Measurements from ENCODE around the gene THADA. TPM values are rescaled to one million over a fixed set of nuclear protein-coding genes. Genes with fewer than 3 reads are reported as not detected.

Gene THADA
- polyA plus RNA-seq, 1 donor (not counting 4 experiments of a cell fraction or from before 2014, with no cell fraction given): 22.6 TPM

- no peak for DNase-seq (ENCODE audit: low read depth, low spot score)
- TF ChIP-seq EZH2 (IDR thresholded peaks at IDR 0.05; ENCODE audit: low read length): no peak
- TF ChIP-seq, protein P1, sequence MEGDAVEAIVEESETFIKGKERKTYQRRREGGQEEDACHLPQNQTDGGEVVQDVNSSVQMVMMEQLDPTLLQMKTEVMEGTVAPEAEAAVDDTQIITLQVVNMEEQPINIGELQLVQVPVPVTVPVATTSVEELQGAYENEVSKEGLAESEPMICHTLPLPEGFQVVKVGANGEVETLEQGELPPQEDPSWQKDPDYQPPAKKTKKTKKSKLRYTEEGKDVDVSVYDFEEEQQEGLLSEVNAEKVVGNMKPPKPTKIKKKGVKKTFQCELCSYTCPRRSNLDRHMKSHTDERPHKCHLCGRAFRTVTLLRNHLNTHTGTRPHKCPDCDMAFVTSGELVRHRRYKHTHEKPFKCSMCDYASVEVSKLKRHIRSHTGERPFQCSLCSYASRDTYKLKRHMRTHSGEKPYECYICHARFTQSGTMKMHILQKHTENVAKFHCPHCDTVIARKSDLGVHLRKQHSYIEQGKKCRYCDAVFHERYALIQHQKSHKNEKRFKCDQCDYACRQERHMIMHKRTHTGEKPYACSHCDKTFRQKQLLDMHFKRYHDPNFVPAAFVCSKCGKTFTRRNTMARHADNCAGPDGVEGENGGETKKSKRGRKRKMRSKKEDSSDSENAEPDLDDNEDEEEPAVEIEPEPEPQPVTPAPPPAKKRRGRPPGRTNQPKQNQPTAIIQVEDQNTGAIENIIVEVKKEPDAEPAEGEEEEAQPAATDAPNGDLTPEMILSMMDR (optimal IDR thresholded peaks at IDR 0.05 in 1 of 3, IDR thresholded peaks at IDR 0.05 in 1 of 3, conservative IDR thresholded peaks at IDR 0.05 in 1 of 3; ENCODE audit: extremely low read depth in 1 of 3, insufficient read depth in 2 of 3, low read length in 3 of 3): no peak
- no peak overlapping the region for H2AFZ ChIP-seq (ENCODE audit: control insufficient read depth, low read length)
- H3K79me2 ChIP-seq (ENCODE audit: control insufficient read depth, insufficient read depth, low read length): no peaks in the 10 kb centered on the region
- no peak overlapping the region for H3K4me3 ChIP-seq (ENCODE audit: control insufficient read depth in 2 of 3, extremely low read depth in 1 of 3, insufficient read depth in 2 of 3, low read depth in 1 of 3, low read length in 3 of 3)
- peaks cover 5% of the 10 kb centered on the region for H3K4me1 ChIP-seq (ENCODE audit: control insufficient read depth, extremely low read depth, insufficient read depth, low read length)
- no peaks in the 10 kb centered on the region for H3K9me3 ChIP-seq (ENCODE audit: control insufficient read depth, low read depth, low read length)
- no peak overlapping the region for H3K4me2 ChIP-seq (ENCODE audit: control insufficient read depth, extremely low read depth, insufficient read depth, low read depth, low read length)
- no peaks in the 10 kb centered on the region for H4K20me1 ChIP-seq (ENCODE audit: control insufficient read depth, extremely low read depth, insufficient read depth, low read length)
- H3K36me3 ChIP-seq (ENCODE audit: control insufficient read depth in 2 of 2, extremely low read depth in 1 of 2, insufficient read depth in 2 of 2, low read length in 2 of 2): no peaks in the 10 kb centered on the region
- FAIRE-seq: no peak
- no peaks in the 10 kb centered on the region for H3K9me1 ChIP-seq (ENCODE audit: control insufficient read depth, extremely low read depth, insufficient read depth, low read length)
- no peaks in the 10 kb centered on the region for H3K27me3 ChIP-seq (ENCODE audit: control insufficient read depth, extremely low read depth, insufficient read depth, low read length)
- no peak overlapping the region for H3K27ac ChIP-seq (ENCODE audit: control insufficient read depth, insufficient read depth, low read length)
- no peak overlapping the region for H3K9ac ChIP-seq (ENCODE audit: control insufficient read depth, extremely low read depth, insufficient read depth, low read length)
- dilution Hi-C loops (cut with MboI; ENCODE audit: extremely low pct_ligation_motif_present, low sequenced_read_pairs): no loop called here
Observed at GRCh38 chr2:43437363-43437762, 158.5 kb downstream of the THADA start.

GRCh38 chr2:43436431-43436830, 159.4 kb downstream of the THADA start:
- DNase-seq (ENCODE audit: low read depth, low spot score): no peak
- TF ChIP-seq, protein P1 (optimal IDR thresholded peaks at IDR 0.05 in 1 of 3, IDR thresholded peaks at IDR 0.05 in 1 of 3, conservative IDR thresholded peaks at IDR 0.05 in 1 of 3; ENCODE audit: extremely low read depth in 1 of 3, insufficient read depth in 2 of 3, low read length in 3 of 3): no peak
- TF ChIP-seq EZH2 (IDR thresholded peaks at IDR 0.05; ENCODE audit: low read length): no peak
- H2AFZ ChIP-seq (ENCODE audit: control insufficient read depth, low read length): no peak overlapping the region
- H4K20me1 ChIP-seq (ENCODE audit: control insufficient read depth, extremely low read depth, insufficient read depth, low read length): no peaks in the 10 kb centered on the region
- dilution Hi-C loops (cut with MboI; ENCODE audit: extremely low pct_ligation_motif_present, low sequenced_read_pairs): no loop called here
- H3K27ac ChIP-seq (ENCODE audit: control insufficient read depth, insufficient read depth, low read length): no peak overlapping the region
- H3K9ac ChIP-seq (ENCODE audit: control insufficient read depth, extremely low read depth, insufficient read depth, low read length): no peak overlapping the region
- no peak for FAIRE-seq
- H3K79me2 ChIP-seq (ENCODE audit: control insufficient read depth, insufficient read depth, low read length): no peaks in the 10 kb centered on the region
- H3K4me2 ChIP-seq (ENCODE audit: control insufficient read depth, extremely low read depth, insufficient read depth, low read depth, low read length): no peak overlapping the region
- peaks cover 5% of the 10 kb centered on the region for H3K4me1 ChIP-seq (ENCODE audit: control insufficient read depth, extremely low read depth, insufficient read depth, low read length)
- no peaks in the 10 kb centered on the region for H3K9me3 ChIP-seq (ENCODE audit: control insufficient read depth, low read depth, low read length)
- H3K36me3 ChIP-seq (ENCODE audit: control insufficient read depth in 2 of 2, extremely low read depth in 1 of 2, insufficient read depth in 2 of 2, low read length in 2 of 2): no peaks in the 10 kb centered on the region
- H3K27me3 ChIP-seq (ENCODE audit: control insufficient read depth, extremely low read depth, insufficient read depth, low read length): no peaks in the 10 kb centered on the region
- no peaks in the 10 kb centered on the region for H3K9me1 ChIP-seq (ENCODE audit: control insufficient read depth, extremely low read depth, insufficient read depth, low read length)
- no peak overlapping the region for H3K4me3 ChIP-seq (ENCODE audit: control insufficient read depth in 2 of 3, extremely low read depth in 1 of 3, insufficient read depth in 2 of 3, low read depth in 1 of 3, low read length in 3 of 3)

All from keratinocyte (primary cell).